C4-2B (cell line): Measurements from ENCODE around the gene MGMT.

ENCODE experiments used
- H3K27ac ChIP-seq: fragments of 450-650 bp; 2 replicates; pipeline ENCODE4 v1.5.1; 2017
- ZFX ChIP-seq: fragments of 450-650 bp; IDR thresholded peaks from 2 replicates; pipeline ENCODE4 v1.6.1; 2017
- TF ChIP-seq, protein P1 (sequence below): fragments of 450-650 bp; conservative IDR thresholded peaks from 2 replicates; pipeline ENCODE4 v1.5.1; 2017; ENCODE audit warnings: mild to moderate bottlenecking

The MGMT gene

DNA sequence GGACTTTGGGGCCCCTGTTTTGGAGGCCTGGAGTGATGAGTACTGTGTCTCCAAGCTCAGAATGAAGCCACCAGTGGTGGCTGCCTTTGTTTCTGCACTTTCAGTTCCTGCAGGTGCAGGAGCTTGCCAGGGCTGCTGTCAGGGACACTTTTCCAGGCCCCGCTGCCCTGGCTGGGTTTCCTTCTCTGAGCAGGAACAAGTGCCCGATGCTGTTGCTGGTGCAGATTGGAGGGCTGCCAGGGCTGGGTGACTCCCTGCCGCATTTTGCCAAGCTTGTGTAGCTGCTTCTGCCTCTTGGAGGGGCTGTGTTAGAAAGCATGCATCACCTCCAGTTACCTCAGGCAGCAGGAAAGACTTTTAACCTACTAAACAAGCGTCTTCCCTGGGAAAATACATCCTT lies 211.1 kb downstream of the MGMT start:
- TF ChIP-seq, protein P1, sequence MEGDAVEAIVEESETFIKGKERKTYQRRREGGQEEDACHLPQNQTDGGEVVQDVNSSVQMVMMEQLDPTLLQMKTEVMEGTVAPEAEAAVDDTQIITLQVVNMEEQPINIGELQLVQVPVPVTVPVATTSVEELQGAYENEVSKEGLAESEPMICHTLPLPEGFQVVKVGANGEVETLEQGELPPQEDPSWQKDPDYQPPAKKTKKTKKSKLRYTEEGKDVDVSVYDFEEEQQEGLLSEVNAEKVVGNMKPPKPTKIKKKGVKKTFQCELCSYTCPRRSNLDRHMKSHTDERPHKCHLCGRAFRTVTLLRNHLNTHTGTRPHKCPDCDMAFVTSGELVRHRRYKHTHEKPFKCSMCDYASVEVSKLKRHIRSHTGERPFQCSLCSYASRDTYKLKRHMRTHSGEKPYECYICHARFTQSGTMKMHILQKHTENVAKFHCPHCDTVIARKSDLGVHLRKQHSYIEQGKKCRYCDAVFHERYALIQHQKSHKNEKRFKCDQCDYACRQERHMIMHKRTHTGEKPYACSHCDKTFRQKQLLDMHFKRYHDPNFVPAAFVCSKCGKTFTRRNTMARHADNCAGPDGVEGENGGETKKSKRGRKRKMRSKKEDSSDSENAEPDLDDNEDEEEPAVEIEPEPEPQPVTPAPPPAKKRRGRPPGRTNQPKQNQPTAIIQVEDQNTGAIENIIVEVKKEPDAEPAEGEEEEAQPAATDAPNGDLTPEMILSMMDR, result no peak
- TF ChIP-seq ZFX, result no peak
- no peak overlapping the region for H3K27ac ChIP-seq

DNA sequence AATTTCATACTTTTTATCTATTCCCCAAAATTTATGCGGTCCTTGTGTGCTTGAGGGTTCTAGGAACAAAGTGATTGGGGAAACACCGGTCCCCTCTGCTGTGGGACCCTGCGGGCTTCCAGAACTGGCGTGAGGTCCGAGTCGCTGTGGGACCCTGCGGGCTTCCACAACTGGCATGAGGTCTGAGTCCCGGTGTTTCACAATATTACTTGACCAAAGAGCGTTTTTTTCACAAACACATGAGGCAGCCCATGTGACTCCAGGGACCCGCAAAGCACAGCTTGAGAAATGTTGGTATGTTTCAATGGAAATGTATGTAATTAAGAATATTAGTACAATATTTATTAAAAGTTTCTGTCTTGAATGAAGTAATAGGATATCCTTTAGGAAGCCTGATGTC lies 212.2 kb downstream of the MGMT start:
- TF ChIP-seq, protein P1, result no peak
- TF ChIP-seq ZFX, result no peak
- H3K27ac ChIP-seq, result no peak overlapping the region

DNA sequence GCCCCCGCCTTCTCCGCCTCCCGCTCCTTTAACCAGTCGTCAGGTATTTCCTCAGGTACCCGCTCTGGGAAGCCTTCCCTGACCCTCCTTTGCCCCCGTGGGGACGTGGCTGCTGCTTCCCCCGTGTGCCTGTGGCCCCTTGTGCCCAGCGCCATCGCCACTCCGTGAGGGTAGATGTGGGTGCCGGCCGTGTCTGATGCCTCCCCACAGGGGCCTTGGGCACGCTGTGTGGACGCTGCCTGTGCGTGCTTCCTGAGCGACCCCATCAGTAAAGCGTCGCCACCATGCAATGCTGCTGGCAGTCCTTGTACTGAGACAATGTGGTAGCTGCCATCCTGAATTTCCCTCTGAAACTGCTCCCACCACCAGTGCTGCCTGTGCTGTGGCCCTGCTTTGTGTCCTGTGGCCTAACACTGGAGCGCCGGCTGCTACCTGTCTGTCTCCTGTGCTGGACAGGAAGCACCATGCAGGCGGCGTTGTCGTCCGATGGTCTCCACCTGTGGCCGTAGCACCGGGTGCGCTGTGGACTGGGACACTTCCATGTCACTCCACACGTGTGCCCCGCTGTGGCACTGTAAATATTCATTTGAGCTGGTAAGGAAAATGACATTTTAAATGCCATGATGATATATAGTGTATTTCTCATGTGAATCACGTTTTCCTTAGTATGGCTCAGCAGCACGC lies 213.8 kb downstream of the MGMT start:
- H3K27ac ChIP-seq, result no peak overlapping the region
- TF ChIP-seq ZFX, result no peak
- TF ChIP-seq, protein P1, result no peak

DNA sequence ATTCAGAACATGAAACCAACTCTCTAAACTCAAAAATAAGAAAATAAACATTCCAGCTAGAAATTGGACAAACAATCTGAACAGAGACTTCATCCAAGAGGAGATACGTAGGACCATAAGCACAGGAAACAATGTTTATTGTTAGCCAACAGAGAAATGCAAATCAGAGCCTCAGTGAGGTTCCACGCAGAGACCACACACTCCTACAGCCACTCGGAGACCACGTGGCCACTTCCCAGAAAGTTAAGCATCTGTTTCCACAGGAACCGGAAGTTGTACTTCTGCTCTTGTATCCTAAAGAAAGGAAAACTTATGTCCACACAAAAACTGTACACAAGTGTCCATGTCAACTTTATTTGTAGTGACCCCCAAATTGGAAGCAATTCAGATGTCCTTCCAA lies 214.8 kb downstream of the MGMT start:
- no peak overlapping the region for H3K27ac ChIP-seq
- TF ChIP-seq ZFX, result no peak
- TF ChIP-seq, protein P1, result no peak

DNA sequence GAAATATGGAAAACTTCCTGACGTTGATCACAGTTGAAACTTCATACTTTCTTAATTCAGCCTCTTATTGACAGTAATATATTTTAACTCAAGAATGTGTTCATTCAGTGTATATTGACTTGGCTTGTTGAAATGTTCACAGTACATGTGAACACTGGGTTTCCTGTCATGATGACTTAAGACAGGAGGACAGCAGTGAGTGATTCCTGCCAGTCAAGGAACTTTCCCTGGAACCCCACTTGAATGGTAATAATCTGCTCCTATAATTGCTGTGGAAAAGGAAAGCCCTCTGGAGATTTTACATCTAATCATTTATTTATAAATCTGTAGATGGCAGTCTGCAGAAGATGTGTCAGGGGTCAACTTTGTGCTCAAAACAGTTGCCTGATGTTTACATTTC lies 216.5 kb downstream of the MGMT start:
- TF ChIP-seq, protein P1, result no peak
- TF ChIP-seq ZFX, result no peak
- no peak overlapping the region for H3K27ac ChIP-seq

DNA sequence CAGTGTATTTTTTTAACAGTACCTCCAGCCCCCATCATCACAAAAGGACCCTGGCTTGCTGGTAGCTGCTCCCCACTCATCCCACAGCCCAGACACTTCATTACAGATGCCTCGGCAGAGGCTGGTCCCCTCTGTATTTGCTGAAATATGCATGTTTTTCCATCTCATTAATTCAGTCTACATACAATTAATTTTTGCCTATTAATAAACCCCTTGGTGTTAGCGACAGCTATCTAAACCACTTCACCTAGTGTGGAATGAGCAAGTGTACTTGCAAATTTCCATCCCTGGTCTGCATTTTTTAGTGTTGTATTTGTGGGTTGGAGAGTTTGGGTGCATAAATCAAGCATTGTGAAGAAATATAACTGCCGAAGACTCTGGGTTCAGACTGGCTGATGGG lies 216.9 kb downstream of the MGMT start:
- TF ChIP-seq, protein P1, result no peak
- no peak overlapping the region for H3K27ac ChIP-seq

DNA sequence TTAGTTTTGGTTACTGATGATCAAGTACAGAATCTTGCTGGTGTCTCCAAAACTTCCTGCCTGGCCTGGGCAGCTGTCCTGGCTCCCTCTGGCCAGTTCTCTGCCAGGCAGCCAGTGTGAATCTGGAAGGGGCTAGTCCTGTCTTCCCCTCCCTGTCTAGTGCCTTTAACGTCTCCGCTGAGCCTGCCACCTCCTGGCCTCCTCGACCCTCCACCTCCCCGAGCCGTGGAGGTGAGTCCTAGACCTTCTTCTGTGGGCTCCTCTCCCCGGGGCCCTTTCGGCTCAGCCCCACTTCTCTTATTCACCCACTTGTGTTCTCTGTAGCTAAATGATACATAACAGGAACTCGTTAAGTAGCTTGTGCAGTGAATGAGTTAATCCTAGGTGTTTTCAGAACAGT lies 218.2 kb downstream of the MGMT start:
- TF ChIP-seq, protein P1, result no peak
- TF ChIP-seq ZFX, result no peak
- H3K27ac ChIP-seq, result no peak overlapping the region
